ENCODE data around the gene TOM1L2.

Gene TOM1L2

DNA sequence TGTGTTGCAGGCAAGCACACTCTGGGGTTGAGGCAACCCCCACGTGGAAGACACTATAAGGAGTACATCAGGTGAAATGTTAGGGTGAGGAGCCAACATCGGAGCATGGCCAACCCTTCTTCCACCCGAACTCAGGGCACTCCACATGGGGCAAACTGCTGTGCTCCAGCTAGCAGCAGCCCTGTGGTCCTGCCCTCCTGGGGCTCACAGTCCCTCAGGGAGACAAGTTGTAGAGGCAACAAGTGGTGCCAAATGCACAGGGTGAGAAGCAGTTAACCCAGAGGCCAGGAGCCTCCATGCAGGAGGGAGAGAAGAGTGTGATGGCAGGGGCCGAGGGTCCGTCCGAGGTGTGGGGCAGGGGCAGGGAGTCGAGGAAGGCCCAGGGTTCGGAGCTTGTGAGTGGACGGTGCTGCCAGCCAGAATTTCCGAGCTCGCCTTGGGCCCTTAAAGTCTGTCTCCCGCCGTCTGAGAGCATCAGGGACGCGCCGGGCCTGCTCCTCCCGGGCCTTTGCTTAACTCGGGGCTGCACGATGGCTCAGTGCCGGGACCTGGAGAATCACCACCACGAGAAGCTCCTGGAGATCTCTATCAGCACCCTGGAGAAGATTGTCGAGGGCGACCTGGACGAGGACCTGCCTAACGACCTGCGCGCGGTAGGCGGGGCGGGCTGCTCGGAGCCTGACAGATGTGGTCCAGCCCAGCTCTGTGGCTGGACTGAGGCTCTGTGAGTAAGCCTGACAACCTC is 34.5 kb upstream of the TOM1L2 start:
- H3K4me3 ChIP-seq (ENCODE audit: control insufficient read depth, low read depth, low read length): no peak overlapping the region
- TF ChIP-seq, protein P1, sequence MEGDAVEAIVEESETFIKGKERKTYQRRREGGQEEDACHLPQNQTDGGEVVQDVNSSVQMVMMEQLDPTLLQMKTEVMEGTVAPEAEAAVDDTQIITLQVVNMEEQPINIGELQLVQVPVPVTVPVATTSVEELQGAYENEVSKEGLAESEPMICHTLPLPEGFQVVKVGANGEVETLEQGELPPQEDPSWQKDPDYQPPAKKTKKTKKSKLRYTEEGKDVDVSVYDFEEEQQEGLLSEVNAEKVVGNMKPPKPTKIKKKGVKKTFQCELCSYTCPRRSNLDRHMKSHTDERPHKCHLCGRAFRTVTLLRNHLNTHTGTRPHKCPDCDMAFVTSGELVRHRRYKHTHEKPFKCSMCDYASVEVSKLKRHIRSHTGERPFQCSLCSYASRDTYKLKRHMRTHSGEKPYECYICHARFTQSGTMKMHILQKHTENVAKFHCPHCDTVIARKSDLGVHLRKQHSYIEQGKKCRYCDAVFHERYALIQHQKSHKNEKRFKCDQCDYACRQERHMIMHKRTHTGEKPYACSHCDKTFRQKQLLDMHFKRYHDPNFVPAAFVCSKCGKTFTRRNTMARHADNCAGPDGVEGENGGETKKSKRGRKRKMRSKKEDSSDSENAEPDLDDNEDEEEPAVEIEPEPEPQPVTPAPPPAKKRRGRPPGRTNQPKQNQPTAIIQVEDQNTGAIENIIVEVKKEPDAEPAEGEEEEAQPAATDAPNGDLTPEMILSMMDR (IDR thresholded peaks at IDR 0.05; ENCODE audit: control insufficient read depth, insufficient read depth, low read depth, low read length, missing control alignments): no peak
- DNase-seq (ENCODE audit: low read depth): no peak

DNA sequence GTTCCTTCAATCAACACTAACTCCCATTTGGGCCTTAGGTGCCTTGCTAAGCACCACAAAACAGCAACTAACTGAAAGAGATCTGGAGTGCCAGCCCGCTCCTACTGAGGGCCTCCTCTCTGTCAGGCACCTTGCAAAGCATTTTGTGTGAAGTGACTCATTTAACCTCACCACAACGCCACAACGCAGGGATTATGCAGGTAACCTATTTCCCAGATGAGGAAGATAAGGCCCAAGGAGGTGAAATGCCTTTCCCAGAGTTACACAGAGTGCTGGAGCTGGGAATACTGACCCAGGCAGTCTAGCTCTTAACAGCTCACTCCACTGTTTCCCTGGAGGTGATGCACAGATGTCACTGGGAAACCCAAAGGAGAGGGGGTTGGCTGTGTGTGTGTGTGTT is 33.3 kb upstream of the TOM1L2 start:
- TF ChIP-seq, protein P1 (IDR thresholded peaks at IDR 0.05; ENCODE audit: control insufficient read depth, insufficient read depth, low read depth, low read length, missing control alignments): no peak
- DNase-seq (ENCODE audit: low read depth): no peak

DNA sequence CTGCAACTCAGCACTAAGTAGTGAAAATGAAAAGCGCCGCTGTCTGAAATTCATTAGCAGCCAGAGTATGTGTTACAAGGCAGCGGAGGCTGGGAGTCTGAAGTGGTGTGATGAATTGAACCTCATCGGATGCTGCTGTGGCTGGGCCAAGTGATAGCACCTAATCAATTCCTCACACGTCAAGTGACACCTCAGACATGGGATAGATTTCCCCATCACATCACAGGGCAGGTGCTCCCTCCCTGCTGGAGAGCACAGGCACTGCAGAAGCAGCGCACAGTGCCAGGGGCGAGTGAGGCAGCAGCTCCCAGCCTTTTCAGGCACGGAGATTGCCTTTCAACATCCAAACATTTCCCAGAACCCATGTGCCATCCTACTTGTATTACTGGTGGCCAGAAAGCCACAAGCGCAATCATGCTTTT is 32.7 kb upstream of the TOM1L2 start:
- DNase-seq (ENCODE audit: low read depth): no peak
- TF ChIP-seq, protein P1 (IDR thresholded peaks at IDR 0.05; ENCODE audit: control insufficient read depth, insufficient read depth, low read depth, low read length, missing control alignments): peak; percentile 26
- H3K4me3 ChIP-seq (ENCODE audit: control insufficient read depth, low read depth, low read length): no peak overlapping the region

More for the DNA sequence above, 33.3 kb upstream of the TOM1L2 start:
- H3K4me3 ChIP-seq (ENCODE audit: control insufficient read depth, low read depth, low read length): no peak overlapping the region

DNA sequence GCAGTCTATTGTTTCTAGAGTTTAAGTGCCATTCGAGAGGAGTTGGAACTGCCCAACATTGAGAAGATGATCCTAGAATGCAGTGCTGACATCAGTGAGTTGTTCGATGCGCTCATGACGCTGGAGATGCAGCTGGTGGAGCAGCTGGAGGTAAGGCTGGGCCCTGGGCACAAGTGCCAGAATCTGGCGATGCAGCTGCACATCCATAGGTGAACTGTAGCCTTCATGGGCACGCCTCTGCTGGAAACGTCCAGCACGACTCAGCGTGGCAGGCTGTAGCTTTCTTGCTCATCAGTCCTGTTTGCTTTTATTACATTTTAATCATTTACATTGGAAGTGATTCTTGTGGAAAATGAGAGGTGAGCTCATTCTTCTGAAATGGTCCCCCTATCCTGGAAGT is 32.1 kb upstream of the TOM1L2 start:
- no peak overlapping the region for H3K4me3 ChIP-seq (ENCODE audit: control insufficient read depth, low read depth, low read length)
- TF ChIP-seq, protein P1 (IDR thresholded peaks at IDR 0.05; ENCODE audit: control insufficient read depth, insufficient read depth, low read depth, low read length, missing control alignments): no peak
- DNase-seq (ENCODE audit: low read depth): no peak

DNA sequence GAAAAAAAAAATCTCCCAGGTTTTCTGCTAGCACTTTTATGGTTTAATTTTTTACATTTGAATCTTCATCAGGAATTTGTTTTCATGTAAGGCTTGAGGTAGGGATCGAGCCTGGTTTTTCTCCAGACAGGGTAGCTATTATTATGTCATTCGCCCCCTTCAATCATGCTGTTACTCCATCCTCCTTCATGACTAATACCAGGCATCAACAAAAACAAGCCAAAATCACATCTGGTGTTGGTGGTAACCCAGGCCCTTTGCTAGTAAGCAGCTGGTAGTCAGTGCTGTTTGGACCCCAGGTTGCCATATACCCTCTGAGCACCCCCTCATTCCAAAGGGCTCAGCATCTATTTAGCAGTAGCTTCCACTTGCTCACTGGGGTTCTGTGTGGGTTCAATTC is 30.0 kb upstream of the TOM1L2 start:
- DNase-seq (ENCODE audit: low read depth): no peak
- TF ChIP-seq, protein P1 (IDR thresholded peaks at IDR 0.05; ENCODE audit: control insufficient read depth, insufficient read depth, low read depth, low read length, missing control alignments): no peak
- no peak overlapping the region for H3K4me3 ChIP-seq (ENCODE audit: control insufficient read depth, low read depth, low read length)

DNA sequence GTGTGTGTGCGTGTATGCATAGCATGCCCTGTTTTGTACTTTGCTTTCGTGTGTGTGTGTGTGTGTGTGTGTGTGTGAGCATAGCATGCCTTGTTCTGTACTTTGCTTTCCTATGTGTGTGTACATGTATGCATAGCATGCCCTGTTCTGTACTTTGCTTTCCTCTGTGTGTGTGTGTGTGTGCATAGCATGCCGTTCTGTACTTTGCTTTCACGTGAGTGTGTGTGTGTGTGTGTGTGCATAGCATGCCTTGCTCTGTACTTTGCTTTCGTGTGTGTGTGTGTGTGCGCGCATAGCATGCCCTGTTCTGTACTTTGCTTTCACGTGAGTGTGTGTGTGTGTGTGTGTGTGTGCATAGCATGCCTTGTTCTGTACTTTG is 27.8 kb upstream of the TOM1L2 start:
- TF ChIP-seq, protein P1 (IDR thresholded peaks at IDR 0.05; ENCODE audit: control insufficient read depth, insufficient read depth, low read depth, low read length, missing control alignments): no peak

More for the DNA sequence above, 27.8 kb upstream of the TOM1L2 start:
- H3K4me3 ChIP-seq (ENCODE audit: control insufficient read depth, low read depth, low read length): no peak overlapping the region
- DNase-seq (ENCODE audit: low read depth): no peak
